GM12891 (cell line): Measurements from ENCODE around the gene APMAP.

Experiments
- POLR2A ChIP-seq: IDR thresholded peaks from 2 replicates; pipeline ENCODE4 v1.6.1; 2011; ENCODE audit warnings: low read depth, low read length, control low read depth
- POLR2AphosphoS5 ChIP-seq: IDR thresholded peaks from 2 replicates; pipeline ENCODE4 v1.6.1; 2011; ENCODE audit warnings: low read depth, low read length, control low read depth
- TAF1 ChIP-seq: IDR thresholded peaks from 2 replicates; pipeline ENCODE4 v1.6.1; 2011; ENCODE audit warnings: low read depth, low read length, control low read depth

DNA sequence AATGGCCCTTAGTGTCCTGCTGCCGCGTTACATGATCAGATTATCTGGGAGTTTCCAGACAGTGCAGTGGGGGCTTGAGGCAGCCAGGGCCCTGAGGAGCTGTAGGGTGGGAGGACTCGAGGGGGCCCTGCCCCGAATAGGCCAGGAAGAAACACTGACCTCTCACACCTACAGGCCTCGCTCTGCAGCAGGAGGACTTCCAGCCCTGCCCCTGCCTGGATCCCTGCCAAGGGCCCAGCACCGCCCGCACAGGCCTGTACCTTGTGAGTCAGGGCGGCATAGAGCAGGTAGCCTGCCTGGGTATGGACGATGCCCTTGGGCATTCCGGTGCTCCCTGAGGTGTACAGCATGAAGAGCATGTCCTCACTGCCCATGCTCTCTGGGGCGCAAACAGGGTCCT is 30.1 kb upstream of the APMAP start:
- TF ChIP-seq TAF1 (no peak), POLR2AphosphoS5 (no peak), POLR2A (no peak)
